ENCODE results near the gene PRELID1. TPM values are rescaled to one million over a fixed set of nuclear protein-coding genes. Genes with fewer than 3 reads are reported as not detected.
"Not testable (repeated sequence)": the region's sequence is repeated elsewhere in the genome, so short reads cannot be mapped to it uniquely, and the experiment has no call there.

PRELID1 gene
- total and polyA plus RNA-seq, 11 donors: 30.3 to 160 (median 42.4) TPM

DNA sequence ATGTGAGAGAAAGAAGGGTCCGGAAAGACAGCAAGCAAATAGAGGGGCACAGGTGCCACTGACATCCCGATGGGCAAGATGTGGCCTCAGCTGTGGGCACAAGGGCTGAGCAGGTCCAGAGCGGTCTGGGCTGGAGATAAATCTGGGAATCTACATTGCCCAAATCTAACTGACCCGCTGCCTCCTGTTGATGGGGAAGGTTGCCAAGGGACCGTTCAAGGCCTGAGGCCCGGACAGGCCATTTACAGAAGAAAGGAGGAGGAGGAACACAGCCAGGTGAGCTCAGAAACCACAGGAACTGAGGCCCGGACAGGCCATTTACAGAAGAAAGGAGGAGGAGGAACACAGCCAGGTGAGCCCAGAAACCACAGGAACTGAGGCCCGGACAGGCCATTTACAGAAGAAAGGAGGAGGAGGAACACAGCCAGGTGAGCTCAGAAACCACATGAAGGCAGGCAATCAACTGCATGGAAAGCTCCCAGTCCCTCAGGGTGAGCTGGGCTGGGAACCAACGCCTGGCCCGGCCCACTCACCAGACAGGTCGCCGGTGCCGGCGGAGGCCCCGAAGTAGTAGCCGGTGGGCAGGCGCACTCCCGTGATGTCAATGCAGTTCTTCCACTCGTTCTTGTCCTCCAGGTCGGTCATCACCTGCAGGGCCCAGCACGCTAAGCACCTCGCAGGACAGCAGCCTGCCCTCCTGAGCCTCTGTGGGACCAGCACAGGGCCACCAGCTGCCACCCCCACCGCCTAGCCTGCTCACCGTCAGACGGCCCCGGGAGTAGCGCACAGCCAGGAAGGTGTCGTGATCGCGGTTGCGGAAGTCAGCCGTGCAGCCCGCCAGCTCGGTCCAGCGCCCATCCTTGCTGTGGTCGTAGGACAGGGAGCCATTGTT, 33.2 kb downstream of the PRELID1 start:
- intact Hi-C loops (cut with DNase I): no loop called here
- Histone ChIP-seq H3K27ac (peak overlapping the region in 6 of 12 donors; percentile 46 to 78 (median 70)), H3K4me3 (no peak overlapping the region), H3K36me3 (peaks cover 3 to 95% (median 83%) of the 10 kb centered on the region in 9 donors), H3K27me3 (no peaks in the 10 kb centered on the region), H3K4me1 (peaks cover 0 to 40% (median 20%) of the 10 kb centered on the region in 12 donors), H3K9me3 (no peaks in the 10 kb centered on the region)
- 92 to 96% (median 95%) methylated on average over 21 to 36 of the region's 36 CpGs for WGBS, 4 donors
- DNase-seq (no peak), ATAC-seq (no peak)
- no peak for TF ChIP-seq CTCF (IDR thresholded peaks at IDR 0.05)
- TF ChIP-seq POLR2A (IDR thresholded peaks at IDR 0.05): no peak

DNA sequence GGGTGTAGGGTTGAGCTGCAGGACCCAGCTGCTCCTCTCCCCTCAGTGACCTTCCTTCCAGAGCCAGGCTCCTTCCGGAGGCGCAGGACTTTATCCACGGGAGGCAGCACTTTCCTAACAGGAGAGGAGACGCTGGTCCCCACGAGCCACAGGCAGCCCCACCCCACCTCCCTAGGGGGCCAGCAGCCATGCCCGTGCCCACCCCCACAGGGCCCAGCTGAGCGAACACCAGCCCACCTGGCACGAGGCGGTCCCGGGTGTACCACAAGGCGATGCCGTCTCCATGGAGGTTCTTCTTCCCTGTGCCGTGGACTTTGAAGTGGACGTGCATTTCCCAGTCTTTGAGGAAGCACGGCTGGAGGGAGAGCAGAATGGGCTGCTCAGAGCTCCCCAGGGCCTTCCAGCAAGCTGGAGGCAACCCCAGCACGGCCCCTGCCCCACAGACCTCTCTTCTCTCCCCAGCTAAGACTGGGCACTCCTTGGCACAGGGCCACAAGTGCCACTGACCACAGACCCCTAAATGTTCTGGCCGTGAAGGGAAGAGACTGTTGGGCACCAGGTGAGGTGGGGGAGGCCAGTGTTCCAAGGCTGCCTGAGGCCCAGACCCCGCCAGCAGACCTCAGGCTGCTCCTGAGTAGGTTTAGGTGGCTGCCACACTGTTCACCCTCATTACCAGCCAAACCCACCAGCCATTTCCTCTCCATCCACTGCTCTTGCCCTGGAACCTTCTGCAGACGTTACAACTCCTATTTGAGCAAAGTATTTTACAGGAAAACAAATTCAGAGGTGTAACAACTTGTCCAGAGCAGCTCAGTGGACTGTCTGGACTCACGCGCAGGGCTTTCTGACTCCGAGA, 34.9 kb downstream of the PRELID1 start:
- peaks cover 0 to 91% (median 83%) of the 10 kb centered on the region in 9 donors for H3K36me3 ChIP-seq
- no peak overlapping the region for H3K4me3 ChIP-seq
- H3K27me3 ChIP-seq: no peaks in the 10 kb centered on the region
- DNase-seq (no peak), ATAC-seq (no peak)
- intact Hi-C loops (cut with DNase I): no loop called here
- no peaks in the 10 kb centered on the region for H3K9me3 ChIP-seq
- TF ChIP-seq CTCF (IDR thresholded peaks at IDR 0.05) (no peak), POLR2A (IDR thresholded peaks at IDR 0.05) (no peak)
- H3K4me1 ChIP-seq: peaks cover 0 to 40% (median 20%) of the 10 kb centered on the region in 12 donors
- H3K27ac ChIP-seq: no peak overlapping the region
- 86 to 89% (median 87%) methylated on average over 18 to 22 of the region's 22 CpGs for WGBS, 4 donors

- peaks cover 0 to 90% (median 76%) of the 10 kb centered on the region in 9 donors for H3K36me3 ChIP-seq
- H3K27ac ChIP-seq: no peak overlapping the region
- H3K4me3 ChIP-seq: no peak overlapping the region
- TF ChIP-seq POLR2A (IDR thresholded peaks at IDR 0.05) (no peak), CTCF (IDR thresholded peaks at IDR 0.05) (no peak)
- no peak for DNase-seq
- no peak for ATAC-seq
- no peaks in the 10 kb centered on the region for H3K9me3 ChIP-seq
- intact Hi-C loops (cut with DNase I): no loop called here
- H3K4me1 ChIP-seq: peaks cover 0 to 39% (median 19%) of the 10 kb centered on the region in 12 donors
- no peaks in the 10 kb centered on the region for H3K27me3 ChIP-seq
- WGBS, 4 donors: 70 to 78% (median 77%) methylated on average over 11 of the region's 11 CpGs
These were observed 35.6 kb downstream of the PRELID1 start for GRCh38 chr5:177339107-177339638.

GRCh38 chr5:177343000-177343399, 39.4 kb downstream of the PRELID1 start:
- Histone ChIP-seq H3K36me3 (peaks cover 0 to 86% (median 62%) of the 10 kb centered on the region in 9 donors), H3K4me1 (peaks cover 0 to 21% (median 7%) of the 10 kb centered on the region in 12 donors)
- DNase-seq; H3K27me3 ChIP-seq; intact Hi-C loops (cut with DNase I); H3K27ac ChIP-seq; H3K4me3 ChIP-seq; ATAC-seq; H3K9me3 ChIP-seq: not testable (repeated sequence)
- 91 to 94% (median 92%) methylated on average over 14 of the region's 14 CpGs for WGBS, 4 donors
